Activated CD4-positive, alpha-beta T cell treated with anti-CD3 and anti-CD28 coated beads for 36 hours (primary cell): ENCODE data around the gene IL18RAP. TPM values are rescaled to one million over a fixed set of nuclear protein-coding genes. Genes with fewer than 3 reads are reported as not detected.
A peak's percentile ranks its signal among the peaks of the same experiment; 100 is the strongest.

Experiments used
- ATAC-seq: fragments of 200-7000 bp; cut with Tn5 transposase; one replicate; pipeline ENCODE4 v1.10.0; 2021; ENCODE audit warnings: mild to moderate bottlenecking, moderate library complexity
- CTCF ChIA-PET: fragments of 350-600 bp; sonication (Branson Sonifier 250); formaldehyde crosslinking; loops from one replicate; lab custom pipeline; 2021; ENCODE audit warnings: antibody characterized with exemption; lab: Charles Lee
- POLR2A ChIA-PET: fragments of 350-600 bp; sonication (Branson Sonifier 250); formaldehyde crosslinking; loops from one replicate; lab custom pipeline; 2021; ENCODE audit warnings: antibody characterized with exemption, inconsistent platforms; lab: Charles Lee
- DNase-seq: peaks from one replicate; pipeline ENCODE4 v3.0.0-alpha.2; 2020
- H3K27ac Mint-ChIP-seq: one replicate; pipeline ENCODE4 v1.8.0; 2021; ENCODE audit warnings: mixed read lengths
- H3K27me3 Mint-ChIP-seq: one replicate; pipeline ENCODE4 v1.8.0; 2021; ENCODE audit warnings: mixed read lengths
- H3K36me3 Mint-ChIP-seq: one replicate; pipeline ENCODE4 v1.8.0; 2021; ENCODE audit warnings: low read depth, mixed read lengths
- H3K4me1 Mint-ChIP-seq: one replicate; pipeline ENCODE4 v1.8.0; 2021; ENCODE audit warnings: mixed read lengths
- H3K4me3 Mint-ChIP-seq: one replicate; pipeline ENCODE4 v1.8.0; 2021; ENCODE audit warnings: mild to moderate bottlenecking, moderate library complexity, mixed read lengths
- H3K9me3 Mint-ChIP-seq: one replicate; pipeline ENCODE4 v1.8.0; 2021; ENCODE audit warnings: low read depth, mixed read lengths
- intact Hi-C, 2 experiments: fragments of 100-400 bp; cut with DNase I in 1 of 2; cut with micrococcal nuclease in 1 of 2; formaldehyde crosslinking; loops; one replicate each; pipeline versions ENCODE4 v1.14.2 to v1.15.1; 2022 to 2024; cut with DNase I, micrococcal nuclease
- total RNA-seq, 2 experiments: library from RNA; stranded (reverse); gene quantifications; one replicate each; pipeline ENCODE4 v1.2.3, GENCODE V29; 2021

The IL18RAP gene
- total RNA-seq, 2 experiments from 2014 or later, result 6.8 to 7.4 TPM

- CTCF ChIA-PET, result interaction anchor here (1.5 kb wide), 1 partner anchor 134 kb away, joined by 5 read pairs; no protein-coding TSS in a partner anchor
- no peak for DNase-seq
Observed at GRCh38 chr2:102481931-102482330, 59.0 kb downstream of the IL18RAP start.

DNA sequence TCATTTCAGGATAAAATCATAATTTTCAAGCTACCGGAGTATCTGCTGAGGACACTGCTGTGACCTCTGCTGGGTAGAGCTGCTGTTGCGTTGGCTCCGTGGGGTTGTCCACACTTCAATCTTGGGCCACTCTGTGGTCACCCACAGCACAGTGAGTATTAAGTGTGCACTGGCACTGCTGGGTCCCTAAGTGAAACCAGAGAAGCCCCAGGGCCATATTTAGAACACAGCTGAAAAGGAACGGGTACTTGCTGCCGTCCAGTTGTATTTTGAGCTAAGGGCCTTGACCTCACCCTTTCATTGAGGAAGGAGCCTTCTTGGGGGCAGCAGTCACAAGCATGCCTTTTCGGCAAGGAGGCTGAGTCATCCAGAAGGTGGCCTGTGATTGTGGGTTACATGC, 60.1 kb downstream of the IL18RAP start:
- Mint-ChIP-seq H3K4me1 (peaks cover 16% of the 10 kb centered on the region), H3K4me3 (no peak overlapping the region), H3K9me3 (no peaks in the 10 kb centered on the region), H3K36me3 (no peaks in the 10 kb centered on the region), H3K27me3 (peaks cover 17% of the 10 kb centered on the region), H3K27ac (no peak overlapping the region)
- no peak for ATAC-seq
- intact Hi-C loops, result no loop called here
- ChIA-PET CTCF (interaction anchor here (0.7 to 2.9 kb wide), 3 partner anchors 10 to 26 kb away, joined by 4 to 21 read pairs (median 7); partner anchors contain the start of gene SLC9A4), POLR2A (no interaction called here)
- no peak for DNase-seq

More at GRCh38 chr2:102481931-102482330, 59.0 kb downstream of the IL18RAP start:
- no peak for ATAC-seq
- no peak overlapping the region for H3K27ac Mint-ChIP-seq
- no peaks in the 10 kb centered on the region for H3K36me3 Mint-ChIP-seq
- POLR2A ChIA-PET, result no interaction called here
- no peaks in the 10 kb centered on the region for H3K9me3 Mint-ChIP-seq
- no peak overlapping the region for H3K4me3 Mint-ChIP-seq
- intact Hi-C loops, result no loop called here
- H3K27me3 Mint-ChIP-seq, result peaks cover 19% of the 10 kb centered on the region
- H3K4me1 Mint-ChIP-seq, result peaks cover 16% of the 10 kb centered on the region

DNA sequence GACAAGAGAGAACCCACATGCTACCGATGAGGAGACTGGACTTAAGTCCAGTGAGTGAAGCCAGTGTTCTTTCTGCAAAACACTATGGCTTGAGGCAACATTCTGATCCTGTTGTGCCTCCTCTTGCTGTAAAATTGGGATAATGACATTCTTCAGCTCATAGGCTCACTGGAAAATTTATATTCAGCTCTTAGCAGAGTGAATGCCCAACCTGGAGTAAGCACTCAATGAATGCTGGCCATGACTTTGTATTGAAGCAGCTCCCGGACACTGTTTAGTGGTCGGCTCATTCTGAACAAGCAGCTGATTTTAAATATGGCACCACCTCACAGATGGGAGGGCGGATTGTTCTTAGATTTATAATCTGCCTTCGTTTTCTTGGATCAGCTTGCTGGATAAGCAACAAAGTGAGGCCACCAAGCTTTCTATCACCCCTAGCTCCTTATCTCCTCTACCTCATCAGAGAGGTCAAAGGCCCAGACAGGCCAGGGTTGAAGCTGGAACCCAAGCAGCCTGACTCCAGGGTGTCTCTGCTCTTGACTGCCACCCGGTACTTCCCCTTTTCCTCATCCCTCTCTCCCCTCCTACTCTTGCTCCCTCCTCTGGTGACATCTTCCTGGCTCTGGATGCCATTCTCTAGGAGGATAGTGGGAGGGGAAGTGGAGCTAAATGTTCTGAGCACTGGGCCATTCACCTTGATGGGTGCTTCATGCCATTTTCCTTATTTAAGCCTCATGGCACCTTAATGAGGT, 61.5 kb downstream of the IL18RAP start:
- peaks cover 23% of the 10 kb centered on the region for H3K27me3 Mint-ChIP-seq
- no peak overlapping the region for H3K4me3 Mint-ChIP-seq

DNA sequence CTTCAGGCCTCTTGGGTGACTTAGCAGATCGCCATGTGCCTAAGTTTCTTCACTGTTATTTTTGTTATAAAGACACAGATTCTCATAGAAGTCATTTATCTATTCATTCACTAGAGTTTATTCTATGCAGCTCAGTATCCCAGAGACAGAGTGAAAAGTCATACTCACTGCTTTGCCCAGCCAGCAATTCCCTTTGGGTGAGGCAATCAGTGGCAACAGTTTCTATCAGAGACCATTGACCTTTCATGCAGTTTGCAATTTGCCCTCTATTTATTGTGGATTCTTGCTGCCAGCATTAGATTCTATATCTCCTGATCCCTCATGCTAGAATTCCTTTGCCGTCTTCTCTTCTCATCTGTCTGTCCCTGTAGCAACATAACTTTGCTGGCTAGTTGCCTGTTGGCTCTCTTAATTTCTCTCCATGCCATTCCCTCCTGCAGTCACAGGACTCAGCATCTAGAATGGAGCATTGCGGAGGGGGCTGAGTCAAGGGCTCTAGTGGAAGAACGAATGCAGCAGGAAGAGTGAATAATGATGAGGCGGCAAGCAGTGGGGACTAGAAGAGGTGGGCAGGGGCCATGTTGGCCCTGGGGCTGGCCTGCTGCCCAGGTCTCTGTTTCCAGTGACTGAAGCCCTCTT, 62.3 kb downstream of the IL18RAP start:
- intact Hi-C loops, result no loop called here
- H3K9me3 Mint-ChIP-seq, result no peaks in the 10 kb centered on the region
- ChIA-PET POLR2A (no interaction called here), CTCF (interaction anchor here (1.1 to 2.9 kb wide), 2 partner anchors 10 to 12 kb away, joined by 5 to 21 read pairs; partner anchors contain the start of gene SLC9A4)
- no peak overlapping the region for H3K4me3 Mint-ChIP-seq
- peaks cover 26% of the 10 kb centered on the region for H3K27me3 Mint-ChIP-seq
- H3K4me1 Mint-ChIP-seq, result peaks cover 13% of the 10 kb centered on the region
- H3K27ac Mint-ChIP-seq, result no peak overlapping the region
- no peaks in the 10 kb centered on the region for H3K36me3 Mint-ChIP-seq
- ATAC-seq (no peak), DNase-seq (no peak)

More for the DNA sequence above, 61.5 kb downstream of the IL18RAP start:
- DNase-seq (no peak), ATAC-seq (no peak)
- no peaks in the 10 kb centered on the region for H3K9me3 Mint-ChIP-seq
- ChIA-PET POLR2A (no interaction called here), CTCF (interaction anchor here (1.0 to 2.9 kb wide), 4 partner anchors 9 to 68 kb away, joined by 3 to 21 read pairs (median 4); partner anchors contain the start of gene SLC9A4)
- H3K27ac Mint-ChIP-seq, result no peak overlapping the region
- no peaks in the 10 kb centered on the region for H3K36me3 Mint-ChIP-seq
- peaks cover 13% of the 10 kb centered on the region for H3K4me1 Mint-ChIP-seq
- intact Hi-C loops, result no loop called here

DNA sequence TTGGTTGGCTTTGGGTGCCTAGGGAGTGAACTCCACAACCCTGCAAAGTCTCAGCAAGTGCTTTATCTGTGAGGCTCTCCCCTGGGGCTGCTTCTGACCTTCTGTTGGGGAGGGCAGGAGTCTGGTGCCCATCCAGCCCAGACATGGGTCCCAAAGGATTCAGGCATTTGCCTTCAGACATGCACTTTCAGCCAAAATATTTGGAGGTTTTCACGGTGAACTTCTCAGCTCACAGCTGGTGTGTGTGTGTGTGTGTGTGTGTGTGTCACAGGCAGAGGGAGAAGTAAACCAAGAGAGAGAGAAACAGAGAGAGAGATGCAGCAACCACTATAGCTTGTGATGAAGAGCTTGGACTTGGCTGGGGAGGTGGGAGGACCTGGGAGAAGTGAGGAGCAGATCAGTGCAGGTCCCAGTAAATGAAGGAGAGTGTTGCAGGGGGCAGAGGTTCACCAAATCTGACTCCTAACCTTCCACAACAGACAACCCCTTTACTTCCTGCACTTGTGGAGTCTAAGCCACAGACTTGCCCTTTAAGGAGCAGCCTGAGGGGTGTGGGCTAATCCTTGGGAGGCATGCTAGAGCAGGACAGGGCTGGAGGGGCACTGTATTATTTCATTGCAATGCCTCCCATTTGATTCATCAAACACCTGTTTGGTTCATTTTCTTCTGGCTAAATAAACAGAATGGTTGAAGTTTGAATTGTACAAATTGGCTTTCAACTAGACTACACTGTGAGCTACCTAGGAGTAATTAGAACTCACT, 64.2 kb downstream of the IL18RAP start:
- ChIA-PET CTCF (interaction anchor here (0.6 to 3.7 kb wide), 3 partner anchors 14 to 321 kb away, joined by 3 to 13 read pairs (median 3); partner anchors contain the start of gene SLC9A4), POLR2A (interaction anchor here (0.8 kb wide), 1 partner anchor 99 kb away, joined by 4 read pairs; no protein-coding TSS in a partner anchor)
- Mint-ChIP-seq H3K27me3 (peaks cover 23% of the 10 kb centered on the region), H3K9me3 (no peaks in the 10 kb centered on the region), H3K36me3 (no peaks in the 10 kb centered on the region), H3K27ac (no peak overlapping the region), H3K4me1 (peaks cover 8% of the 10 kb centered on the region), H3K4me3 (no peak overlapping the region)
- intact Hi-C loops, result no loop called here
- ATAC-seq, result no peak
- DNase-seq, result no peak

DNA sequence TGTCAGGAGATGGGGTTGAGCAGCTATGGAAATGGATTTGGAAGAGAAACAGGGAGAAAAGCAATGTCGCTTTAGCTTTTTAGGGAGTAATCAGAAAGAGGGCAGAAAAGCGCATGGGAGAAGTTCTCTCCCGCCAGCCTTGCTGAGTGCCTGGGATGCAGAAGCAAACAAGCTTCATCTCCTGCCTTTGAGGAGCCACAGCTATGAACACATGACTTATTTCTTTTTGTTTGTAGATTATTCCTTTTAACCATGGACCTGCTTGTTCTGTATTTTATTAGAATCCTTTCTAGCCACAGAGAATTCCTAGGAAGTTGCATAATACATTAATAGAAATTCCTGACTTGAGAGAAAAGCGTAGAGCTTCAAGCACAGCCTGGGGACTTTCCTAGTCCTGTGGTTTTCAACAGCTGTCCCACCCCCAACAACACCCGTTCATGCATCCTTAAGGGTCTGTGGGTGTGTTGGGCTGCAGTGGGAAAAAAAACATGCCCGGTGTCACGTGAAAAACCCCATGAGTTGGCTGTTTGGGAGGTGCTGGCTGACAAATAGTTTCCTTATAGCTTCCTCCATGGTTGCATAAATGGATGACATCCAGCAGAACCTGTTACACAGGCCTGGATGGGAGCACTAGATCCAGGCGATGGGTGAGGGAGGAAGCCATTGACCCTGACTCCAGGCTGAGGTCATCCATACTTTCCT, 65.0 kb downstream of the IL18RAP start:
- Mint-ChIP-seq H3K4me1 (peaks cover 8% of the 10 kb centered on the region), H3K27ac (no peak overlapping the region), H3K36me3 (no peaks in the 10 kb centered on the region), H3K4me3 (no peak overlapping the region), H3K9me3 (no peaks in the 10 kb centered on the region), H3K27me3 (peaks cover 23% of the 10 kb centered on the region)
- CTCF ChIA-PET, result interaction anchor here (0.9 to 3.7 kb wide), 2 partner anchors 15 to 140 kb away, joined by 3 to 13 read pairs; partner anchors contain the start of gene SLC9A4
- POLR2A ChIA-PET, result interaction anchor here (0.8 kb wide), 1 partner anchor 98 kb away, joined by 4 read pairs; no protein-coding TSS in a partner anchor
- intact Hi-C loops, result no loop called here
- DNase-seq, result no peak
- ATAC-seq, result no peak

- Mint-ChIP-seq H3K9me3 (no peaks in the 10 kb centered on the region), H3K4me3 (no peak overlapping the region), H3K36me3 (no peaks in the 10 kb centered on the region), H3K4me1 (peaks cover 8% of the 10 kb centered on the region), H3K27ac (no peak overlapping the region), H3K27me3 (peaks cover 23% of the 10 kb centered on the region)
- ChIA-PET CTCF (interaction anchor here (0.6 to 3.7 kb wide), 7 partner anchors 11 to 126 kb away, joined by 3 to 13 read pairs (median 5); partner anchors contain the start of gene SLC9A4), POLR2A (interaction anchor here (1.4 kb wide), 1 partner anchor 11 kb away, joined by 3 read pairs; no protein-coding TSS in a partner anchor)
- DNase-seq (no peak), ATAC-seq (no peak)
- intact Hi-C loops, result no loop called here
Observed at GRCh38 chr2:102489646-102490045, 66.7 kb downstream of the IL18RAP start.

DNA sequence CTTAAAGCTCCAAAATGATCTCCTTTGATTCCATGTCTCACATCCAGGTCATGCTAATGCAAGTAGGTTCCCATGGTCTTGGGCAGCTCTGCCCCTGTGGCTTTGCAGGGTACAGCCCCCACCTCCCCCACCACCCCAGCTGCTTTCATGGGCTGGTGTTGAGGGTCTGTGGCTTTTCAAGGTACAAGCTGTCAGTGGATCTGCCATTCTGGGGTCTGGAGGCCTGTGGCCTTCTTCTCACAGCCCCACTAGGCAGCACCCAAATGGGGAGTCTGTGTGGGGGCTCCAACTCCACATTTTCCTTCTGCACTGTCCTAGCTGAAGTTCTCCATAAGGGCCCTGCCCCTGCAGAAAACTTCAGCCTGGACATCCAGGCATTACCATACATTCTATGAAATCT, 69.0 kb downstream of the IL18RAP start:
- DNase-seq, result no peak
- Mint-ChIP-seq H3K36me3 (no peaks in the 10 kb centered on the region), H3K4me1 (peaks cover 8% of the 10 kb centered on the region)

DNA sequence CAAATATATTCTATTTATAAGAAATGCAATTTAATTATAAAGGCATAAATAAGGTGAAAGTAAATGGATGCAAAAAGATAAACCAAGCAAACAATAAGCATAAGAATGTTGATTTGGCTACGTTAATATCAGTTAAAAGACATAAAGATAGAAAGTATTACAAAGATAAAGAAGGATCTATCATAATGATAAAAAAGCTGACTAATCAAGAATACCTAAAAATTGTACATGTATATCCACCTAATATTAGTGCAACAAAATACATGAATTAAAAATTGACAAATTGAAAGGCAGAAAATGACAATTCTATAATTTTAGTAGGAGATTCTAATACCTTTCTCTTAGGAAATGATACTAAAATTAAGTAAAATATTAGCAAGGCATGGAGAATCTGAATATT, 71.6 kb downstream of the IL18RAP start:
- CTCF ChIA-PET, result no interaction called here
- H3K4me1 Mint-ChIP-seq, result peaks cover 12% of the 10 kb centered on the region

More for the DNA sequence above, 69.0 kb downstream of the IL18RAP start:
- ChIA-PET CTCF (interaction anchor here (0.6 kb wide), 1 partner anchor 121 kb away, joined by 3 read pairs; no protein-coding TSS in a partner anchor), POLR2A (no interaction called here)
- no peak overlapping the region for H3K4me3 Mint-ChIP-seq
- no peak overlapping the region for H3K27ac Mint-ChIP-seq
- H3K27me3 Mint-ChIP-seq, result peaks cover 18% of the 10 kb centered on the region
- intact Hi-C loops, result no loop called here
- no peak for ATAC-seq
- H3K9me3 Mint-ChIP-seq, result no peaks in the 10 kb centered on the region

GRCh38 chr2:102498414-102498813, 75.5 kb downstream of the IL18RAP start:
- Mint-ChIP-seq H3K36me3 (no peaks in the 10 kb centered on the region), H3K27ac (no peak overlapping the region), H3K4me1 (peaks cover 7% of the 10 kb centered on the region), H3K9me3 (no peaks in the 10 kb centered on the region), H3K4me3 (no peak overlapping the region), H3K27me3 (peaks cover 10% of the 10 kb centered on the region)
- ATAC-seq (peak; percentile 77), DNase-seq (peak; percentile 18)
- POLR2A ChIA-PET, result no interaction called here
- intact Hi-C loops, result loop anchor here in 1 of 2 experiments (1.0 kb wide), 1 partner anchor 19 kb away; no protein-coding TSS in a partner anchor
- CTCF ChIA-PET, result interaction anchor here (0.9 to 1.2 kb wide), 2 partner anchors 8 to 23 kb away, joined by 3 read pairs; no protein-coding TSS in a partner anchor

More for the DNA sequence above, 71.6 kb downstream of the IL18RAP start:
- POLR2A ChIA-PET, result no interaction called here
- no peaks in the 10 kb centered on the region for H3K36me3 Mint-ChIP-seq
- H3K27me3 Mint-ChIP-seq, result peaks cover 8% of the 10 kb centered on the region
- DNase-seq, result no peak
- no peak overlapping the region for H3K27ac Mint-ChIP-seq
- intact Hi-C loops, result no loop called here
- no peaks in the 10 kb centered on the region for H3K9me3 Mint-ChIP-seq
- no peak for ATAC-seq
- no peak overlapping the region for H3K4me3 Mint-ChIP-seq
